HepG2 (cell line): ENCODE data around the gene SH3GL1.

Source experiments
- CHD4 ChIP-seq: fragments of 200-600 bp; sonication (generic); IDR thresholded peaks from 2 replicates; pipeline ENCODE4 v1.7.0; 2017; ENCODE audit warnings: mild to moderate bottlenecking, low read length, borderline replicate concordance
- CTCF ChIP-seq: sonication (generic); formaldehyde crosslinking; IDR thresholded peaks from 2 replicates; pipeline ENCODE4 v1.5.0; 2020; ENCODE audit warnings: mild to moderate bottlenecking, missing genetic modification reagents, moderate library complexity
- ESRRA ChIP-seq: sonication (generic); formaldehyde crosslinking; IDR thresholded peaks from 2 replicates; pipeline ENCODE4 v1.5.1; 2020; ENCODE audit warnings: mild to moderate bottlenecking, low read depth, missing genetic modification reagents
- ETS1 ChIP-seq: sonication (generic); formaldehyde crosslinking; IDR thresholded peaks from 2 replicates; pipeline ENCODE4 v1.4.0; 2020; ENCODE audit warnings: missing genetic modification reagents
- FOXJ3 ChIP-seq: sonication (generic); formaldehyde crosslinking; IDR thresholded peaks from 2 replicates; pipeline ENCODE4 v1.4.0; 2020; ENCODE audit warnings: missing genetic modification reagents, mild to moderate bottlenecking, borderline replicate concordance
- JUNB ChIP-seq: sonication (generic); formaldehyde crosslinking; IDR thresholded peaks from 2 replicates; pipeline ENCODE4 v1.8.0; 2022; ENCODE audit warnings: missing genetic modification reagents, mild to moderate bottlenecking, borderline replicate concordance
- MAZ ChIP-seq, 2 experiments: sonication (generic) in 1 of 2; formaldehyde crosslinking in 1 of 2; IDR thresholded peaks; 2 replicates each; pipeline versions ENCODE4 v1.5.0 to v1.6.1; 2012 to 2020; ENCODE audit warnings: low read depth in 2 of 2, mild to moderate bottlenecking in 2 of 2, borderline replicate concordance in 1 of 2, improper control_type of control experiment in 1 of 2, low read length in 1 of 2, missing genetic modification reagents in 1 of 2, moderate library complexity in 1 of 2
- NBN ChIP-seq: fragments of 450-650 bp; conservative IDR thresholded peaks from 2 replicates; pipeline ENCODE4 v1.6.1; 2017
- PBX2 ChIP-seq: IDR thresholded peaks from 2 replicates; pipeline ENCODE4 v1.6.1; 2016; ENCODE audit warnings: control low read depth
- USF2 ChIP-seq, 2 experiments: sonication (generic) in 1 of 2; formaldehyde crosslinking in 1 of 2; IDR thresholded peaks; 2 replicates each; pipeline versions ENCODE4 v1.5.1 to v1.6.1; 2011 to 2020; ENCODE audit warnings: borderline replicate concordance in 1 of 2, low read depth in 1 of 2, low read length in 1 of 2, mild to moderate bottlenecking in 1 of 2, missing genetic modification reagents in 1 of 2, moderate library complexity in 1 of 2
- ZNF263 ChIP-seq: sonication (generic); formaldehyde crosslinking; IDR thresholded peaks from 2 replicates; pipeline ENCODE4 v1.4.0; 2020; ENCODE audit warnings: missing genetic modification reagents
- ZNF567 ChIP-seq: sonication (generic); formaldehyde crosslinking; IDR thresholded peaks from 2 replicates; pipeline ENCODE4 v1.8.1; 2023; ENCODE audit warnings: mild to moderate bottlenecking, missing genetic modification reagents, borderline replicate concordance
- ZNF766 ChIP-seq: sonication (generic); formaldehyde crosslinking; IDR thresholded peaks from 2 replicates; pipeline ENCODE4 v1.5.0; 2020; ENCODE audit warnings: missing genetic modification reagents, borderline replicate concordance
- ZNF776 ChIP-seq: sonication (generic); formaldehyde crosslinking; IDR thresholded peaks from 2 replicates; pipeline ENCODE4 v1.4.0; 2020; ENCODE audit warnings: mild to moderate bottlenecking, missing genetic modification reagents

GRCh38 chr19:4361152-4362046 is 38.9 kb downstream of the SH3GL1 start:
- TF ChIP-seq JUNB (CRISPR knock-in tag) (no peak), ZNF766 (CRISPR knock-in tag) (no peak), CHD4 (no peak), ETS1 (CRISPR knock-in tag) (no peak), MAZ (IDR thresholded peaks at IDR 0.05; ENCODE audit: borderline replicate concordance, low read depth, low read length) (no peak), MAZ (CRISPR knock-in tag; IDR thresholded peaks at IDR 0.05; ENCODE audit: low read depth) (no peak), CTCF (CRISPR knock-in tag) (no peak), ZNF776 (CRISPR knock-in tag) (no peak), ESRRA (CRISPR knock-in tag) (no peak), NBN (no peak), FOXJ3 (CRISPR knock-in tag) (no peak), ZNF263 (CRISPR knock-in tag) (no peak), ZNF567 (no peak), USF2 (IDR thresholded peaks at IDR 0.05; ENCODE audit: low read depth, low read length) (no peak), USF2 (CRISPR knock-in tag; IDR thresholded peaks at IDR 0.05; ENCODE audit: borderline replicate concordance) (no peak), PBX2 (no peak)
